ENCODE data around the gene LOX. TPM values are rescaled to one million over a fixed set of nuclear protein-coding genes. Genes with fewer than 3 reads are reported as not detected.

The LOX gene
- total RNA-seq, 1 experiment from 2014 or later, result 0.79 TPM

GRCh38 chr5:122076669-122077365 lies 1.2 kb downstream of the LOX start:
- no peak overlapping the region for H2BK20ac ChIP-seq (ENCODE audit: low read depth, low read length, poor library complexity, severe bottlenecking)
- peaks cover 15% of the 10 kb centered on the region; the same call in 1 of the 2 replicates for H3K27me3 ChIP-seq (ENCODE audit: insufficient read depth, low read length)
- no CpG with 5 or more reads among the region's 43 CpGs for WGBS (ENCODE audit: extremely low coverage, insufficient read length, low lambda C conversion rate)
- no peak overlapping the region for H3K56ac ChIP-seq (ENCODE audit: insufficient read length, low read depth, low read length)
- no peaks in the 10 kb centered on the region; a peak in 1 of 7 replicates for H3K36me3 Mint-ChIP-seq (ENCODE audit: insufficient read depth in 1 of 3, low read depth in 3 of 3)
- peaks cover 17% of the 10 kb centered on the region for H3K23me2 ChIP-seq (ENCODE audit: insufficient read length, low read depth, low read length, poor library complexity, severe bottlenecking)
- no peak overlapping the region for H3K23ac ChIP-seq (ENCODE audit: insufficient read length, low read depth, low read length)
- H3K4me3 Mint-ChIP-seq, result peak overlapping the region; percentile 73 to 82
- no peaks in the 10 kb centered on the region for H3K4me1 ChIP-seq (ENCODE audit: insufficient read depth, low read length)
- TF ChIP-seq CTCF (conservative IDR thresholded peaks at IDR 0.05), result peak; percentile 94
- H3K4me1 Mint-ChIP-seq, result peaks cover 26 to 29% of the 10 kb centered on the region in 2 experiments
- no peaks in the 10 kb centered on the region for H3K9me3 ChIP-seq (ENCODE audit: control insufficient read depth, low read depth, low read length)
- H3T11ph ChIP-seq (ENCODE audit: low read length), result no peak overlapping the region
- H3K9me3 Mint-ChIP-seq, result no peaks in the 10 kb centered on the region
- DNase-seq, result peak; percentile 88
- no peak overlapping the region for H2AK5ac ChIP-seq (ENCODE audit: insufficient read length, low read length)
- H4K91ac ChIP-seq (ENCODE audit: insufficient read length, low read depth, low read length), result no peak overlapping the region
- H2BK12ac ChIP-seq (ENCODE audit: insufficient read length, low read depth, low read length), result no peak overlapping the region
- H4K5ac ChIP-seq (ENCODE audit: insufficient read length, low read depth, low read length), result no peak overlapping the region
- H3K79me2 ChIP-seq (ENCODE audit: insufficient read depth, low read length), result peaks cover 2% of the 10 kb centered on the region; the same call in 1 of the 2 replicates
- H3K4me2 ChIP-seq (ENCODE audit: insufficient read depth, insufficient read length, low read length), result peak overlapping the region; percentile 64
- no peaks in the 10 kb centered on the region for H4K20me1 ChIP-seq (ENCODE audit: control insufficient read depth, insufficient read depth, insufficient read length)
- H2BK5ac ChIP-seq (ENCODE audit: insufficient read length, low read length), result no peak overlapping the region
- no peak overlapping the region for H3K9ac ChIP-seq (ENCODE audit: extremely low read depth, insufficient read length, low read length)
- H3K14ac ChIP-seq (ENCODE audit: insufficient read depth, low read length), result no peak overlapping the region
- H3K27ac ChIP-seq (ENCODE audit: insufficient read length, low read depth, low read length), result no peak overlapping the region
- no peak overlapping the region for H2BK120ac ChIP-seq (ENCODE audit: low read depth, low read length, poor library complexity, severe bottlenecking)
- H2AFZ ChIP-seq (ENCODE audit: low read length), result no peak overlapping the region
- no peak overlapping the region for H3K18ac ChIP-seq (ENCODE audit: insufficient read length, low read depth, low read length)
- no peaks in the 10 kb centered on the region for H3K79me1 ChIP-seq (ENCODE audit: insufficient read depth, low read depth, low read length, poor library complexity, severe bottlenecking)
- H4K8ac ChIP-seq (replicated peaks; ENCODE audit: insufficient read length, low read depth, low read length), result no peak overlapping the region
- no peak overlapping the region for H3K27ac Mint-ChIP-seq
- no peak overlapping the region for H3K4ac ChIP-seq (ENCODE audit: low read depth, low read length)
- peaks cover 48% of the 10 kb centered on the region for H3K27me3 Mint-ChIP-seq (ENCODE audit: low read depth)
- no peak overlapping the region for H2BK15ac ChIP-seq (ENCODE audit: low read depth, low read length)
